G401.6 (cell line): ENCODE measurements around the gene XPO1.
"Not testable (repeated sequence)": the region's sequence is repeated elsewhere in the genome, so short reads cannot be mapped to it uniquely, and the experiment has no call there.

Experiments
- FAIRE-seq: peaks from 2 replicates; lab custom pipeline; 2012; peaks lifted over from hg19 to GRCh38; lab: Jason Lieb, UNC

The XPO1 gene, protein sequence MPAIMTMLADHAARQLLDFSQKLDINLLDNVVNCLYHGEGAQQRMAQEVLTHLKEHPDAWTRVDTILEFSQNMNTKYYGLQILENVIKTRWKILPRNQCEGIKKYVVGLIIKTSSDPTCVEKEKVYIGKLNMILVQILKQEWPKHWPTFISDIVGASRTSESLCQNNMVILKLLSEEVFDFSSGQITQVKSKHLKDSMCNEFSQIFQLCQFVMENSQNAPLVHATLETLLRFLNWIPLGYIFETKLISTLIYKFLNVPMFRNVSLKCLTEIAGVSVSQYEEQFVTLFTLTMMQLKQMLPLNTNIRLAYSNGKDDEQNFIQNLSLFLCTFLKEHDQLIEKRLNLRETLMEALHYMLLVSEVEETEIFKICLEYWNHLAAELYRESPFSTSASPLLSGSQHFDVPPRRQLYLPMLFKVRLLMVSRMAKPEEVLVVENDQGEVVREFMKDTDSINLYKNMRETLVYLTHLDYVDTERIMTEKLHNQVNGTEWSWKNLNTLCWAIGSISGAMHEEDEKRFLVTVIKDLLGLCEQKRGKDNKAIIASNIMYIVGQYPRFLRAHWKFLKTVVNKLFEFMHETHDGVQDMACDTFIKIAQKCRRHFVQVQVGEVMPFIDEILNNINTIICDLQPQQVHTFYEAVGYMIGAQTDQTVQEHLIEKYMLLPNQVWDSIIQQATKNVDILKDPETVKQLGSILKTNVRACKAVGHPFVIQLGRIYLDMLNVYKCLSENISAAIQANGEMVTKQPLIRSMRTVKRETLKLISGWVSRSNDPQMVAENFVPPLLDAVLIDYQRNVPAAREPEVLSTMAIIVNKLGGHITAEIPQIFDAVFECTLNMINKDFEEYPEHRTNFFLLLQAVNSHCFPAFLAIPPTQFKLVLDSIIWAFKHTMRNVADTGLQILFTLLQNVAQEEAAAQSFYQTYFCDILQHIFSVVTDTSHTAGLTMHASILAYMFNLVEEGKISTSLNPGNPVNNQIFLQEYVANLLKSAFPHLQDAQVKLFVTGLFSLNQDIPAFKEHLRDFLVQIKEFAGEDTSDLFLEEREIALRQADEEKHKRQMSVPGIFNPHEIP (N-terminal part only)

DNA sequence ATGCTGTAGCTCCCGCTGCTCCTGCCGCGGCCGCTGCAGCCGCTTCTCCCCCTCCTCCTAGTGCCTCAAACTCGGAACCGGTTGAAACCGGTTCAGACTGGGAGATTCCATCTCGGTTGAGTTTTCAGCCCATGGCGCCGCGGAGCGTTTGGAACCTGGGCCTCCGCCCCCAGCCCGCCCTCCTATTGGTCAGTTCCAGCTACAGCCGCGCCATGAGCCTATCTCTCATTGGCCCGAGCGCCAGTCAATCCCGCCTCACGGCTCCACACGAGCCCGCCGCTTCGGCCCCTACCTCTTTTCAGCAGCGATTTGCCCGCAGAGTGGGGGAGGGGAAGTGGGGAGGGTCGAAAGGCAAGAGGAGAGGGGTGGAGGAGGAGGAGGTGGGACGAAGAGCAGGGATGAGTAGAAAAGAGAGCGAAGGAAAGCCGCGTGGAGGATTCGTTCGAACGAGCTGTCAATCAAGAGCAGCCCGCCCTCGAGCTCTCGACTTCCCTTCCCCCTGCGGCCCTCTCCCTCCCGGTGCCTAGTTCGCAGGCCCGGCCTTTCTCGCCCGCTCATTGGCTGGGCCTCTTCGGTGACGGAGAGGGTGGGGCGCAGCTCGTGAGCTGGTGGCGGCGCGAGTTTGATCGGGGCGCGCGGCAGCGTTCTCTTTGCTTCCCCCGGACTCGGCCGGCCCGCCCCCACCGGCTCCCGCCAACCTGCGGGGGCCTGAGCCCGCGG is at the start of gene XPO1:
Gene XPO1 (minus strand): TSS at position 157 of the 720 bp plus-strand sequence. CDS start 4,459 bp downstream, outside the sequence.
- peak; percentile 97 for FAIRE-seq

DNA sequence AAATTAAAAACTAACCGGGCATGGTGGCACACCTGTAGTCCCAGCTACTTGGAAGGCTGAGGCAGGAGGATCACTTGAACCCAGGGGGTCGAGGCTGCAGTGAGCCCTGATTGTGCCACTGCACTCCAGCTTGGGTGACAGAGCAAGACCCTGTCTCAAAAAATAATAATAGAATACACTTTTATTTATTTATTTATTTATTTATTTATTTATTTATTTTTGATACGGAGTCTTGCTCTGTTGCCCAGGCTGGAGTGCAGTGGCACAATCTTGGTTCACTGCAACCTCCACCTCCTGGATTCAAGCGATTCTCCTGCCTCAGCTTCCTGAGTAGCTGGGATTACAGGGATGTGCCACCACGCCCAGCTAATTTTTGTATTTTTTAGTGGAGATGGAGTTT is 48.8 kb upstream of the XPO1 start:
- FAIRE-seq, result not testable (repeated sequence)

DNA sequence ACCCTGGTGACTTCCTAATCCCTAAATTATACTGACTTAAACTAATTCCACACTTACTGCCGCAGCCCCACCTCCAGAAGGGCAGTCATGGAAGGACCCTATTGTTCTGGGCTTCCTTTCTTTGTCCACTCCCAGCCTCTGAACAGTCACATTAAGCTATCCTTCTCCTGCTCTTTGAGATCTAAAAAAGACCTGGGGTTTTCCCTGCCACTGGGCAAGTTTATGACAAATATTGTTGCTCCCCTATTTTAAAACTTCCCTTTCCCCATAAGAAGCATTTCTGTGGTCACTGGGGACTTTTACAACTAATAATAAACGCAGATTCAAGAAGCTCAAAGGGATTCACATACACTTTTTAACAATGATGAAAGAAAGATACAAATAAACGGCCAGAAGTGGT is 47.2 kb upstream of the XPO1 start:
- no peak for FAIRE-seq

DNA sequence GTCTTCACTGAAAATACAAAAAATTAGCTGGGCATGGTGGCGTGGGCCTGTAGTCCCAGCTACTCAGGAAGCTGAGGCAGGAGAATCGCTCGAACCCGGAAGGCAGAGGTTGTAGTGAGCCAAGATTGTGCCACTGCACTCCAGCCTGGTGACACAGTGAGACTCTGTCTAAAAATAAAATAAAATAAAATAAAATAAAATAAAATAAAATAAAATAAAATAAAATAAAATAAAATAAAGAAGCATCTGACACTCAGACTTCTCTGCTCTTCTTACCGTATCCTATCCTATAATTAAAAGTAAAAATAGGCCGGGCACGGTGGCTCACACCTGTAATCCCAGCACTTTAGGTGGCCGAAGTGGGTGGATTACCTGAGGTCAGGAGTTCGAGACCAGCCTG is 46.2 kb upstream of the XPO1 start:
- FAIRE-seq, result not testable (repeated sequence)

DNA sequence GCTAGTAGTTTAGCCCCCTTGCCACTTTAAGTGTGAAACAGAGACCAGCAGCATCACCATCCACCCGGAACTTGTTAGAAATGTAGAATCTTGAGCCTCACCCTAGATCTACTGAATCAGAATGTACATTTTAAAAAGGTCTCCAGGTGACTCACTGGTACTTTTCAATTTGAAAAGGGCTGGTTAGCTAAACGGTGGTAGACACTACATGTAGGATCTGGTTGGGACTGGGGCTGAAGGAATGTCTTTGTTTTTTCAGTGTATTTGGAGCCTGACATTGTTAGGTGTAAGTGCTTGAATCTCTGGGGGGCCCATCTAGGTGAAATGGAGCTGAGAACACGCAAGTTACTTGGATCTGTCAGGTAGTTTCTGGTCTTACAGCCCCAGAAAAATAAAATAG is 44.0 kb upstream of the XPO1 start:
- FAIRE-seq, result no peak

DNA sequence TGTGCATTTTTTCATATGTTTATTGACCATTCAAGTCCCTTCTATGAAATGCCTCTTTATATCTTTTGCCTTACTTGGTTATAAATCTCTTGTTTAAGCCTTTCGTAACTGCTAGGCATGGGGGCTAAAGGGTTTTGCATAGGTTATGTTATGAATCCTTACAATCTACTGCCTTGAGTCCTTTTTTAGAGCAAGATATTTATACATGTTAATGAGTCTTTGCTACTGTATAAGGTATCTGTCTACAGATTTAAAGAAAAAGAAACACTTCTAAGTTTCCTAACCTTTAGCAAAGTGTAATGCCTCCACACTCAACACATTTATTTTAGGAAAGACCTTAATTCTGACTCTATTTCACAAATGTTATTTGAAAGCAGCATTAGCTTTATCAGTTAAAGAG is 43.6 kb upstream of the XPO1 start:
- FAIRE-seq, result no peak

DNA sequence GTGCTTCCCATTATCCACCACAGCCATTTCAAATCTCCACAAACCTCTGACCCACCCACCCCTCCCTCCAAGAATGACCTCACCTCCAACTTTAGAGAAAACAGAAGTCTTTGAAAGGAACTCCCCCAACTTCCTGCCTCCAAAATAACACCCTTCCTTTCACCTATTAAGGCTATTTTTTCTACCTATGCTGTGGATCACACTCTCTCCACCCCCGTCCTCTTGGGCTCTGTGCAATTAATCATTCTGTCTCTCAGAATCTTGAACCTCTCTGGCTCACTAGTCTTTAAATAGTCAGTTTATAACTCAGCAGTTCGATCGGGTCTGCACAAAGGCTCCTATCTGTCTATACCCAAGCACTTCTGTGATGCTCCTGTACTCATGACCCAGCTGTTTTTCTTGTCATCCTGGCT is 37.3 kb upstream of the XPO1 start:
- no peak for FAIRE-seq

DNA sequence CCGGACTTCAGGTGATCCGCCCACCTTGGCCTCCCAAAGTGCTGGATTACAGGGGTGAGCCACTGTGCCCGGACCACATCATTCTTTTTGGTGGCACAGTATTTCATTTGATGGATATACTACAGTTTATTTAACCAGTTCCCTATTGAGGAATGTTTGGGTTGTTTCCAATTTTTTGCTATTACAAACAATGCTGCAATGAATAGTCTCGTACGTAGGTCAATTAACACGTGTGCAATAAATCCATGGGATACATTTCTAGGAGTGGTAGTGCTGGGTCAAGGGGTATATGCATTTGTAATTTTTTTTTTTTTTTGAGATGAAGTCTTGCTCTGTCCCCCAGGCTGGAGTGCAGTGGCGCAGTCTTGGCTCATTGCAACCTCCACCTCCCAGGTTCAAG is 28.4 kb upstream of the XPO1 start:
- no peak for FAIRE-seq

DNA sequence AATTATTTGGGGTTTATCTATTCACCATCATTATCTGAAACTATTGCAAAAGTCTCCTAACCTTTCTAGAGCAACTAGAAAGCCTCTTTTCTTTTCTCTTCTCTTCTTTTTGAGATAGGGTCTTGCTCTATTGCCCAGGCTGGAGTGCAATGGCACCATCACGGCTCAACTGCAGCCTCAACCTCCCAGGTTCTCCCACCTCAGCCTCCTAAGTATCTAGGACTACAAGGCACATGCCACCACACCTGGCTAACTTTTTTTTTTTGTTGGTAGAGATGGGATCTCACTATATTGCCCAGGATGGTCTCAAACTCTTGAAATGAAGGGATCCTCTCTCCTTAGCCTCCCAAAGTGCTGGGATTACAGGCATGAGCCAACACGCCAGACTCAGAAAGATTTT is 24.5 kb upstream of the XPO1 start:
- FAIRE-seq, result no peak

DNA sequence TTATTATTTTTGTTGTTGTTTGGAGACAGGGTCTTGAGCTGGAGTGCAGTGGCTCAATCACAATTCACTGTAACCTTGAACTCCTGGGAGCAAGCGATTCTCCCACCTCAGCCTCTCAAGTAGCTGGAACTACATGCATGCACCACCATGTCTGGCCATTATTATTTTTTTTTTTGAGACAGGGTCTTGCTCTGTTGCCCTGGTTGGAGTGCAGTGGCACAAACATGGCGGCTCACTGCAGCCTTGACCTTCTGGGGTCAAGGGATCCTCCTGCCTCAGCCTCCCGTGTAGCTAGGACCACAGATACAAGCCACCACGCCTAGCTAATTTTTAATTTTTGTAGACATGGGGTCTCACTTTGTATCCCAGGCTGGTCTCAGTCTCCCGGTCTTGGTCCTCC is 20.0 kb upstream of the XPO1 start:
- FAIRE-seq, result no peak

DNA sequence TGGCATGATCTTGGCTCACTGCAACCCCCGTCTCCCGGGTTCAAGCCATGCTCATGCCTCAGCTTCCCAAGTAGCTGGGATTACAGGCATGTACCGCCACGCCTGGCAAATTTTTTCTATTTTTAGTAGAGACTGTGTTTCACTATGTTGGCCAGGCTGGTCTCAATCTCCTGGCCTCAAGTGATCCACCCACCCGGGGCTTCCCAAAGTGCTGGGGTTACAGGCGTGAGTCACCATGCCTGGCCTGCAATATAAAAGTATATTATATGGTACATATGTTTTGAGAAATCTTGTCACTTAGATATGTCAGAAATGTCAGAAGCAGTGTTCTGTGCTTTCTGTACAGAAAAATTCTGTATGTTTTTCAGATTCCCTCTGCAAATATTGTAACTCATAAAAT is 19.2 kb upstream of the XPO1 start:
- FAIRE-seq, result no peak

DNA sequence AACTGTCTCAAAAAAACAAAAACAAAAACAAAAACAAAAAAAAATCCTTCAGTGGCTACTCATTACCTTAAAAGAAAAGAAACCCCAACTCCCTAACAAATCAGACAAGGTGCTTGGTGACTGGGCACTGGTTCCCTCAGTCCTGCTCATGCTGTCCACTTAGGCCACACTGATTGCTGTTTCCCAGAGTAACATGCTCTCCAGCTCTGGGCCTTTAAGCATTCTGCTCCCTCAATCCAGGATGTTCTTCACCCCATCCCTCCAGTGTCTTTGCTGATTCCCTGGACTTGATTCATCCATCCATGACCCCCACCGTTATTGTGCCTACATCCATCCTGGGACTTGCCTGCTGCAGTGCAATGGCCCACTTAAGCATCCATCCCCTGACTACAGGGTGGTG is 16.4 kb upstream of the XPO1 start:
- no peak for FAIRE-seq

DNA sequence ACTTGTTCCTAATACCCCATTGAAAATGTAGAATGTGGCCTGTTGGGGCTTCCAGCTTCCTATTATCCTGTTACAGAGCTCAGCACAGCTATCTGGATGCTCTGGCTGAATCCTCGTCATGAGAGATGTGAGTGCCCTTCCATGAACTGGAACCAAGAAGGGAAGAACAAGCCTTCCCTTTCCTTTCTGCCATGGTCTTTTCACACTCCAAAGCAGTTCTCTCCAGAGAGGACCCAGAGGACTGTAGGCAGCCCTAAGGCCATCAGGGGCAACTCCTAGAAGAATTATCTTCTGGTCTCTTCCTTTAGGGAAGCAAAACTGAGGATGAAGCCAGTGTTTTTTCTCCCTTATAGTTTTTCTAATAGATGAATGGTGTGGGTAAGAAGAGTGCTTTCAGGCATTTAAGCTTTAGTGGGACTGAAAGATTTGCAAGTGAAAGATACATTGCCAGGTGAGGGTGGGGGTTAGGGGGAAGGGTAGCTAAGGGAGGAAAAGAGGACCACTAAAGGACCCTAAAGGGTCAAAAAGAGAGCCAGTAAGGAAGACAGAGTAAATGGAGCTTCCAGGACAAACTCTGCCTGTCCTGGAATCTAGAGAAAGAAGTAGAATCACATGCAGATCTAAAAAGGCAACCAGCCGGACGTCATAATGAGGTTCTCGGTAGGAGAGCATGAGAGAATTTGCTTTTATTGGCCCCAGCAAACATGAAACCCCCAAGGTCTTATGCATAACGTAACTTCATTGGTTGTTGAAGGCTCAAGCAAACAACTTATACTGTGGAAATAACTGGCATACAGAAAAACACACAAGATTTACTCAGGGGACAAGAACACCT is 12.4 kb upstream of the XPO1 start:
- FAIRE-seq, result no peak

DNA sequence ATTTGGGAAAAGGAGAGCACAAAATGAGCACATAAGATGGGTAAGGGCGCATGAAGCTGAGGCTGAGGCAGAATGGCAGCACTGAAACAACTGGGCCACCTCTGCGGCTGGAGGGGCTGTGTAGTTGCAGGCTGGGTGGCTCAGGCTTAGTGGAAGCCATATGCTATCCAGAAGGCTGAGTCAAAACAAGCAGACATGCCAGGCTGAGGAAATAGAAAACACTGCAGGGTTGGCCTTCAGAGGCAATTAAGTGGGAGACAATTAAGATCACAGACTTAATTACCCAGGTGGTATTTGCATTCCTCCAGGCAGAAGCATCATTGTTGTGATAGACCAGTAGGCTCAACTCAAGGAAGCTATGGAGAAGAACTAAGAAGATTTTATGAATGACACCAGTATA is 11.4 kb upstream of the XPO1 start:
- FAIRE-seq, result no peak

DNA sequence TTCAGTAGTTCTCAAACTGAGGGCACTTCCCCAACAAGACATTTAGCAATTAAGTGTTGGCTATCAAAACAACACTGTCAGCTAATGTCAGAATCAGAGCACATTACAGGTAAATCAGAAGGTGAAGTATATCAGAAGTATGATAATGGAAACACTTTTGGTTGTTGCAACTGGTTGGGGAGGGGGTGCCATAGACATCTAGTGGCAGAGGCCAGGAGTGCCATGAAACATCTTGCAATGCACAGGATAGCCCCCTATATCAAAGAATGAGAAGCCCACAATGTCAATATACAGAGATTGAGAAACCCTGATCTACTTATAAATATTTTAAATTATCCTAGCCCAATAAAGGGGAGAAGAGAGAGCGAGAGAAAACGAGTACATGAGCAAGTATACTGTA is 4.9 kb upstream of the XPO1 start:
- no peak for FAIRE-seq

DNA sequence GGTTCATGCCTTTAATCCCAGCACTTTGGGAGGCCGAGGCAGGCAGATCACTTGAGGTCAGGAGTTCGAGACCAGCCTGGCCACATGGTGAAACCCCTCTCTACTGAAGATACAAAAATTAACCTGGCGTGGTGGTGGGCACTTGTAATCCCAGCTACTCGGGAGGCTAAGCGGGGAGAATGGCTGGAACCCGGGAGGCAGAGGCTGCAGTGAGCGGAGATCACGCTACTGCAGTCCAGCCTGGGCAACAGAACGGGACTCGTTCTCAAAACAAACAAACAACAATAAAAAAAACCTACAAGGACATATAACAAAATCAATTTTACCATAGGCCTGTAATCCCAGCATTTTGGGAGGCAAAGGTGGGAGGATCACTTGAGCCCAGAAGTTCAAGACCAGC is 2.0 kb upstream of the XPO1 start:
- FAIRE-seq, result not testable (repeated sequence)

DNA sequence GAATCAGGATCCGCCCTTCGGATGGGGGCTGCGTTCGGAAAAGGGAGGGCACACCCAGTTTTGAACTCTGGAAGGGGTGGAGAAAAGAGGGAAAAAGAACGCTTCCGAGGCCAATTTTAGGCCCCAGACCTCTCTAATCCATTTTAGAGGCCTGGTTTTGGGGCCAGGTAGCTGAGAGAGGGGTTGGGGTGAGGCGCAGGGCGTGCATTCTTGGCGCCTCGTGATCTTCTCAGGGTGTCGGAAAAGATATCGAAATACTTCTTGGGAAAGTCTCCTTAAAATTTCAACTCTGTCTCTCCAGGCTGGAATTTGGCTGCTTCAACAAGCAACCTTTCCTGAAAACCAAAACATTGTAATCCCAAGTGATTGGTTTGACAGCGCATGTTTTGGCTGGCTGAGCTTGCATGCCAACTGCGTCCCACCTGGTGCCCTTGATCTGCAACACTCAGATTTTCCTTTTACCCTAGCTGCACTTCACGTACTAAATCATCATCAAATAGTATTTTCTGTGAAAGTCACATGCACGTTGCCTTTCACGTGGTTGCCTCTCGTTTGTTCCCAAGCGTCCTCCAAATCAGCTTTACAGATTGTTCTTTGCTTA is 864 bp upstream of the XPO1 start:
- FAIRE-seq, result no peak

DNA sequence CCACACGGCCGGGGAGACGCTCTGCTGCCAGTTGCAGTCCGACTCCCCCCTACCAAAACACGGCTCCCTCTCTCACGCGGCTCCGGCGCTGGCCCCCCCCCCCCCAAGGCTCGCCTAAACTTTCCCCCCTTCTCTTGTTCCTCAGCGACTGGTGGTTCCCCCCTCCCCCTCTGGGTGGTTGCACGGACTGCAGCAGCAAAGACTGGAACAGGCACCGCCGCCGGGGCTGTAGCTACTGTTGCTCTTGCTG is 281 bp downstream of the XPO1 start:
- FAIRE-seq, result no peak

DNA sequence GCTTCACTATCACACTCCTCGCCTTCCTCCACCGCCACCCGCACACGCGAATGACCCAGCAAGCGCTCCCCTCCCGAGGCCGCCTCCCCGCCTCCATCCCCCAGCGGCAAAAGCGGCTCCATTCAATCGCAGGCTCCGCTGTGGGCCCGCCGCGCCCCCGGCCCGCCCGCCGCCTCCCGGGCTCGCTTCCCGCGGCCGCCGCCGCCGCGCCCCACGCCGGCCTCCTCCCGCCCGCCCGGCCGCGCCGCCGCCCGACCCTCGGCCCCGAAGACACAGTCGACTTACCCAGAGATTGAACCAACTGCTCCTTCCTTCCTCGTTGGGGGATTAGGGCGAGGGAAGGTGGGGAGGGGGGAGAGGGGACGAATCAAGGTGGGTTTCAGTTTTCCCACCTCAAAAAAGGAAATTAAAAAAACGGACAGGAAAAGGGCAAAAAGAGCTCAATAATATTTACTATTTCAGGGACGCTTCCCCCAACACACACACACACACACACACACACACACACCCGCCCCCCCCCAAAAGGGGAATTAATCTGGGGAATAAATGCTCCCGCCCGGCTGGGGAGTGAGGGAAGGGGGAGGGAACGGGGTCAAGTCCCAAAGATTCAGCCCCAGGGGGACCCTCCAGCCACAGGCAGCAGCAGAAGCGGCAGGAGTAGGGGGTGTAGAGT is 743 bp downstream of the XPO1 start:
- no peak for FAIRE-seq

DNA sequence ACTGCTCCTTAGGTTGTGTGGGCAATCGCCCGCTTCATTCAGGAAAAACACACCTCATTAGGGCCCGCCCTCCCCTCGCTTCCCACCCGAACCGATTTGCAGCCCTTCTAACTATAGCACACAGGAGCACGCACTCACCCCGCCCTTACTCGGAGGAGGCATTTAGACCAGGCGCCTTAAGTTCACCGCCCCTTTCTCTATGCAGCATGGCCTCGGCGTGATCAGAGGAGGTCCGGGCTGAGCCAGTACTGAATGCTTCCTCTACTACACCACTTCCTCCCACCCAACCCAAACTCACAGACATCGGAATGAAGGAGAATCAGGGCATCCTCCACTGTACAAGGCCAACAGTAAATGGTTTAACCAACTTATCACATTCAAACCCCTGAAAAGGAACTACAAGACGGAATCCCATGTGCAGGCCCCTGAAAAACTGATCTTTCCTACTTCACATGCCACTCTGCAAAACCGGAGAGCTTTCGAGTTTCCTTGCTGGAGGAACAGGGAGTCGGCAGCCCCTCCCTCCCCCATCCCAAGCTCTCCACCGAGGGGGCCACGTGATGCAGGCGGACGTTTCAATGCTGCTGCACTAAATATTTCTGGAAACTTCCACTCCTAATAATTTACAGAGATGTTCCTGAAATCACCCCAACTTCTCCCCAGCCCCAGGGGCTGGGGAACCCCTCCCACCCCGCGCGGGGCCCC is 1.4 kb downstream of the XPO1 start:
- FAIRE-seq, result peak; percentile 93
